ENCODE data around the gene DYRK4.

The DYRK4 gene

GRCh38 chr12:4564818-4565217, 2.8 kb downstream of the DYRK4 start:
- DNase-seq = no peak

DNA sequence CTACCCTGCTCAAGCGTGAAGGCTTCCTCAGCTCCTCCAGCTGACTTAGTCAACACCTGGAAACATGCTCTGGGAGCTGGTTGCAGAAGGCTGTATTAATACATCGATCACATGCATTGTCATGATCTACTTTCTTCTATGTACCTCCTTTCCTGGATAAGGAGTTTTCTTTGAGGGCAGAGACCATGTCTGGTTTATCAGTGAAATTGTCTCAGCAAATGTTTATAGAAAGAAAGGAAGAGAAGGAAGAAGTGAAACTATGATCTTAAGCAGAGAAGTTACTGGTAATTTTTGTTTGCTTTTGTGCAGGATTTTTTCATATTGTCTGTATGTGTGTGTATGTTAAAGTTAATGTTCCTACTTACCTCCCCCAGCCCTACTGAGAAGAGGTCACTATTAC, 4.5 kb downstream of the DYRK4 start:
- no peak for DNase-seq

- peak; percentile 32 to 44 for DNase-seq
Observed at GRCh38 chr12:4567073-4567881, 5.3 kb downstream of the DYRK4 start.

DNA sequence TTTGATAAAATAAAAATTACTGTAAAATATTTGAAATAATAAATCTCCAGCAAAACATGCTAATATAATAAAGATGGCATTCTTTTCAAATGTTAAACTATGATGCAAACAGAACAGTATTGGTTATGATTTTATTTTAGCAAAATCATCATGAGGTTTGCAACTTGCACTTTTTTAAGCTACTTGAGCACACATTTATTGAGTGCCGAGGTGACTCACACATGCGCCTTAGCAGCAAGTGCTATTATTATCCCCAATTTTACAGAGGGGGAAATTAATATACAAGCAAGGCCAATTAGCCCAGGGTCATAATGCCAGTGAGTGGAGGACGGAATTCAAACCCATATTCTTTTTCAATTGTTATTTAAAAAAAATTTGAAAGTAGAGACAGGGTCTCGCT, 7.3 kb downstream of the DYRK4 start:
- DNase-seq = no peak

GRCh38 chr12:4572680-4573079, 10.7 kb downstream of the DYRK4 start:
- DNase-seq = no peak

- no peak for DNase-seq
Observed at GRCh38 chr12:4579305-4580102, 17.5 kb downstream of the DYRK4 start.

- DNase-seq = no peak
Observed at GRCh38 chr12:4580281-4580688, 18.3 kb downstream of the DYRK4 start.

- no peak for DNase-seq
Observed at GRCh38 chr12:4584281-4584680, 22.3 kb downstream of the DYRK4 start.

GRCh38 chr12:4584896-4585295, 22.9 kb downstream of the DYRK4 start:
- no peak for DNase-seq

DNA sequence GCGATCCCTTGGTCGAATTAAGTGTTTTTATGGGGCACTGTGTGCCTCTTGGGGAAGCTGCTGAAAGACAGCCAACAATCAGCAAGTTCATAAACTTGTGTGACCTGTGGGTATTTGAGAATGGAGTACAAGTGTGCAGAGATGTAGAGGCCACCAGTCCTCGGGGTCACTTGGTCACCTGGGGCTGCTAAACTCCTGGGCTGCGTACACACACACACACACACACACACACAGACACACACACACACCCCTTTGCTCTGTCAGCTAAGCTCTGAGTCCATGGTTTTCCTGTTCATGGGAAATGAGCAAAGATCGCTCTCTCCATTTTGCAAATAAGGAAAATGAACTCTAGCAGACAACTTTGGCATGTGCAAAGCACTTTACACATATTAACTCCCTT, 24.5 kb downstream of the DYRK4 start:
- DNase-seq = no peak

GRCh38 chr12:4587108-4587507, 25.1 kb downstream of the DYRK4 start:
- DNase-seq = no peak

DNA sequence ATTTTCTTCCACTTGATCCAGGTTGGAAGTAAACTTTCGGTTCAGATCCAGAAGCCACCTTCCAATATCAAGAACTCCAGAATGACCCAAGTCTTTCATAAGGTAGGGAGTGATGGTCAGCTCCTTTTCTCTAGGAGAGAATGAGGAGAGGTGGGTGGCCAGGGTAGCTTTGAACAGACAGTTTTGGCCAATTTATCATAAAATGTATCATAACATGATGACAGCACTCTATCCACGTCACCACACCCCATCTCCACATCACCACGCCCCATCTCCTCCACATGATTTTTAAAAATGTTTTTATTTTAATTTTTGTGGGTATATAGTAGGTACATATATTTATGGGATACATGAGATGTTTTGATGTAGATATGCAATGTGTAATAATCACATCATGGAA, 26.9 kb downstream of the DYRK4 start:
- DNase-seq = no peak

DNA sequence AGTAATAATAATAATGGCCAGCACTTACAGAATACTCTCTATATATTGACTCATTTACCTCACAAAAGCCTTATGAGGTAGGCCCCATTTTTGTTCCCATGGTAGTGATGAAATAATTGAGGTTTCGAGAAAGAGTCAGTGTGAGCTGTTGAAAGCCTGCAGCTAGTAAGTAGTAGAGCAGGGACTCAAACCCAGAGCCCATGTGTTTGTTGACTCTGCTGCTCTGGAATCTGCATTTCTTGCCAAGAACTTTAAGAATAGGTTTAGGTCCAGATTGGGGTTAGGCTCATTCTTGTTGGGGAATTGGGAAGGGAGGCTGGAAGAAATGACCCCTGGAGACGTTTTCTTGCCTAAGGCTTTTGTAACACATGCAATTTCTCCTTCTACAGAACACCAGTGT, 27.9 kb downstream of the DYRK4 start:
- no peak for DNase-seq

DNA sequence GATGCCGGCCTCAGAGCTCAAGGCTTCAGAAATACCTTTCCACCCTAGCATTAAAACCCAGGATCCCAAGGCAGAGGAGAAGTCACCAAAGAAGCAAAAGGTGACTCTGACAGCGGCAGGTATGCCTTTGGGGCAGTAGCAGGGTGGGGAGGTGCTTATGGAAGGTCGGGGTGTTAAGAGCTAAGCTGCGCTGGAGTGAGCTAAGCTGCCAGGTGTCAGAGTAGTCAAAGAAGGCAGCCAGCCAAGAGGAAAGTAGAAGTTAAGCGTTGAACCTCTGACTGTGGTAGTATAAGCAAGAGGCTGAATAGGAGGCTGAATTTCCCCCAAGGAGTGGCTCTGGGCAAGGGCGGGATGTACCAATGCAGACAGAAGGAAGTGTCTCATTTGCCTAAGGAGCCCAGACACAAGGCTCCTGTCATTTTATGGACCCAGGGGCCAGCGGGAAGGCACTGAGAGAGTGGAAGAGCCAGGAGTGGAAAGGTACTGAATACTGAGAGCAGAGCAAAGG, 29.2 kb downstream of the DYRK4 start:
- DNase-seq = no peak

DNA sequence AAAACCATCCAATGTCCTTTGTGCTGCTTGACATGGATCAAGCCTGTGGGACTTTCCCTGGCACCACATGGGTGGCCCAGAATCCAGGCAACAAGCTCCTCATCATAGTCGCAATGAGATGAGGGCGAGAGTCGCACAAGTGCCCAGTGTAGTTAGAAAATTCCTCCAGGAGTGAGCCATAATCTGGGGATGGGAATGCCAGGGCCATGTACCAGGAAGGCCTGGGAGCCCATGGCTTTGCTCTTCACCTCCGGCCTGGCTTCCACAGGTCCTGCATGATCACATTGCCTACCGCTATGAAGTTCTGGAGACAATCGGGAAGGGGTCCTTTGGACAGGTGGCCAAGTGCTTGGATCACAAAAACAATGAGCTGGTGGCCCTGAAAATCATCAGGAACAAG, 33.9 kb downstream of the DYRK4 start:
- no peak for DNase-seq

GRCh38 chr12:4603421-4603820, 41.4 kb downstream of the DYRK4 start:
- DNase-seq = no peak

DNA sequence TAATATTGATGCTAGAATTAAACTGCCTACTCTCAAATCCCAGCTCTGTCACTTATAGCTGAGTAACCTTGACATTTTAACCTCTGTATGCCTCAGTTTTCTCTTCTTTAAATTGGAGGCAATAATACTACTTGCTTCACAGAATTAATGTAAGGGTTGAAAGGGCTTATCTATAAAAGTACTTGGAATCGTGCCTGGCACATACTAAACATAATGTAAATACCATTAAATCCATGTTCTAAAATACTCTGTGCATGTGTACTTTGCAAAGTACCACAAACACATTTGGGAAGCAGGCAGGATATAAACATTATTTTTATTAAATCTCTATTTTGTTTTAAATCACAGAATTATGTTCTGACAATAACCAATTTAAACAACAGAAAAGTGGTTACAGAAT, 41.9 kb downstream of the DYRK4 start:
- DNase-seq = no peak

- peak; percentile 84 to 90 for DNase-seq
Observed at GRCh38 chr12:4604684-4605193, 42.7 kb downstream of the DYRK4 start.

- DNase-seq = no peak
Observed at GRCh38 chr12:4607056-4607455, 45.0 kb downstream of the DYRK4 start.

DNA sequence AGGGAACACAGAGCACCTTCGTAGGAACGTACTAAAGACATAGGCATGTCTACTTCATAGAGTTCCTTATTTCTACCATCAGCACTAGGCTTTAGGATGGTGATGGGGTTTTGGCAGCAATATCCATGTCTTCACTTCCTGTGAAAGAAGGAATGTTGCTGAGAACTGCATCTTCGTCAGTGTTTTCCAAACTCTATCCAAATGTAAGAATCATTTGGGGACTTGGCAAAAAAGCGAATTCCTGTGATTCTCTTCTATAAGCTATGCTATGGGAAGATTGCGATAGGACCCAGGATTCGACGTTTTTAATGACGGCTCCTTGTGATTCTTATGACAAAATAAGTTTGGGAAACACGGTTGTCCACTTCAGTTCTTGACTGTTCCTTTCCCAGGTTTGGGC, 47.1 kb downstream of the DYRK4 start:
- no peak for DNase-seq

DNA sequence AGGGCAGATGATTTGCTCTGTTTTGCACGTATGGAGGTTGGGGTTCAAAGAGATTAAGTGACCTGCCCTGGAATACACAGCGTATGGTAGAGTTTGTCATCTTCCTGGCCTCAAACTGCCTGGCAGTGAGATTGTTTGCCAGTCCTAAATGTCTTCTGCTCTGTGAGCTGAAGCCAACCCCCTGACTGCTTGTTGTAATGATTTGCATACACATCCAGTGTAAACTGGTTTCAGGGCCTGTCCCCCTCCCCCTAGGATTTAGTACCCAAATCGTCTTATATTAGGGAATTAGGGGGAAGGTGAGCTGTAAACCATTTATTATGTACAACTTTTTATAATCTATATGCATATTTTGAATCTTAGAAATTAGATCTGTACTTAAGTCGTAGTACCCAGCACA, 48.5 kb downstream of the DYRK4 start:
- no peak for DNase-seq

DNA sequence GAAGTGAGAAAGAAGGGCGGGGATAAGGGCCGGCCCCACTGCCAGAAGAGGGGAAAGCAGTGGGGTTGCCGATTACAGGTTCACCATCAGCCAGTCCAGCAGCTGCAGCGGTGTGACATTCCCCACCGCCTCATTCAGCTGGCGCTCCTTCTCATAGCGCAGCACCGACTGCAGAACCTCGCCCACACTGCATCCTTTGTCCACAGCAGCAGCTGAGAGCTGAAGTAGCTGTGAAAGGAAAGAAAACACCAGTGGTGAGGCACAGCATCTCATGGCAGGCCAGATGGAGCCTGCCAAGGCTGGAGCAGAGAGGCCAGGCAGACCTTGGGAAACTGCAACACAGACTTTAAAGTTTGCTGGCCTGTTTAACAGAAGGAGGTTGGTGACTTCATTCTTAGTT, 53.7 kb downstream of the DYRK4 start:
- DNase-seq = no peak

DNA sequence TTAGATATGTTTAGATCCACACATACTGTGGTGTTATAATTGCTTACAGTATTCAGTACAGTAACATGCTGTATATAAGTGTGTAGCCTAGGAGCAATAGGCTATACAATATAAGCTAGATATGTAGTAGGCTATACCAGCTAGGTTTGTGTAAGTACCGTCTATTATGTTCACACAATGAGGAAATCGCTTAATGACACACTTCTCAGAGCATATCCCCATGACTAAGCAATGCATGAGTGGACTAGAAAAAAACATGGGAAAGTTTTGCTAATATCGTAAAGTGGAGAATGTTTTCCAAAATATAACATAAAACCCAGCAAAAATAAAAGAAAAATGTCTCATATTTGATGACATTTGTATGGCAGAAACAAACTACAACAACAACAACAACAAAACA, 59.5 kb downstream of the DYRK4 start:
- no peak for DNase-seq

DNA sequence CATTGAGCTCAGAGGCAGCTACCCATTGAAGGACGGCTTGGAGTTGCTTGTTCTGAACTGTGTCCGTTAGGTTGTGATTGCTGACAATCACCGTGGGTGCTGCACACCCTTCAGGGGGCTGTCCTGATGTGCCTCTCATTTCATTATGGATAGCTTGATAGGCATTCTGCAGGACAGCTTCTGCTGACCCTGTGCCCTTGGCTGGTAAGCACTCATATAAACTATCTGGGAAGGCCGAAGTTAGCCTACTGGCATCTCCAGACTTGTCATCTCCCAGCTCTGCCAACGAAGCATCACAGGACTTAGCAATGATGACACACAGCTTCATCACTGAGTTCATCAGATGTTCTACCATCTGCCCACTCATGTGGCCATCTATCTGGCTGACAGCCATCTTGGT, 64.5 kb downstream of the DYRK4 start:
- no peak for DNase-seq

All from AML-193 (cell line).